HG03565 (cell line): ENCODE data around the gene TXLNB.
"Not testable (repeated sequence)": the region's sequence is repeated elsewhere in the genome, so short reads cannot be mapped to it uniquely, and the experiment has no call there.

Source experiments
- ATAC-seq: cut with Tn5 transposase; IDR thresholded peaks from one replicate; pipeline ENCODE4 v1.9.1; 2021; ENCODE audit warnings: mild to moderate bottlenecking, moderate library complexity; ENCODE audit not compliant: unreplicated experiment

The TXLNB gene

DNA sequence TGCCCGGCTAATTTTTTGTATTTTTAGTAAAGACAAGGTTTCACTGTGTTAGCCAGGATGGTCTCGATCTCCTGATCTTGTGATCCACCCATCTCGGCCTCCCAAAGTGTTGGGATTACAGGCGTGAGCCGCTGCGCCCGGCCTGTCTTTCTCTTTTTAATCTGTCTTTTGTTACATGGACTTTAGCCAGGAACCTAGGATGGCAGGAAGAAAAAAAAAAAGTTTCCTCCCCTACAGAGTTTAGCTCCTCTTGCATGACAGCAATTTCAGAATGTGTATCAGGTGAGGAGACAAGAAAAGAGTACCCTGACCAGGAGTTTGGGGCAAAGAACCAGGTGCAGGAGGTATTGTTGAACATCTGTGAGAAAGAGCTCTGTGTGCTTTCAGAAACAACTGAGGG lies 21.4 kb upstream of the TXLNB start:
- ATAC-seq, result no peak

DNA sequence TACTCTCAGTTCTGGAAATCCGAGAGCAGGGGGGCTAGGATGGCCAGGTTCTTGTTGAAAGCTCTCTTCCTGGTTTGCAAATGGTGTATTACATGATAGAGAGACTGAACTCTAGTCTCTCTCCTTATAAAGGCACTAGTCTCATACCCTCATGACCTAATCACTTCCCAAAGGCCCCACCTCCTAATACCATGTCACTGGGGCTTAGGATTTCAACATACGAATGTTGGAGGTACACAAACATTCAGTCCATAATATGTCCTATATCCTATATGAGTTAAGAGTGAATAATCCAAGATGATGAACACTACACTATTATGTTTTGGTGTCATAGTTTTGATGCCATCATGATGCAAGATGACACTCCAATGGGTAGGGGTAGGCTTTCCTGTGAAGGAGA lies 20.0 kb upstream of the TXLNB start:
- ATAC-seq, result no peak

DNA sequence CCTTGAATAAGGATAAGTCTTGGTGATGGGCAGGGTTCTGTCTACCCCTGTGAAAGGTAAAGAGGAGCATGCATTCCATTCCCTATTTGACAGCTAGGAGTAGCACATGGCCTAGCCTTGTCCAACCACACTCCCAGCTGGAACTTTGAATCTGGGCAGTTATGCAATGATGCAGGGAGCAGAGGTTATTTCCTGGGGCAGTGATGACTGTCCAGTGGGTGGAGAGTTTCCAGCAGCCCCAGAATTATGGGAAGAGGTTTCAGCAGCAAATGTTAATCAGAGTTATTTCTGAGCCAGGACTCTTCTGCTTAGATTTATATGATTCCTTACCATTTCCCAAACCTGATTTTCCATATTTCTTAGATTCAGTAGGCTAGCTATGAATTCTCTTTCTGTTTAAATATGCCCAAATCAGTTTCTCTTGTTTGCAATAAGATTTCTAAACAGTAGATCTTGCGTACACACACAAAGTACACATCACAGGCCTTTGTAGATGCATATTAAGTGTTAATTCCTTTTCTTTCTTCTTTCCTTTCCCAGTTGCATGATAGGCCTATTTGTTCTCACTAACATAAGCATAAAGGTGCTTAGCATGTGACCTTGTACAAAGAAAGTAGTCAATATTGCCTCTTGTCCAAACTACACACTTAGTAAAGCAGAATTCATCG lies 17.3 kb upstream of the TXLNB start:
- no peak for ATAC-seq

DNA sequence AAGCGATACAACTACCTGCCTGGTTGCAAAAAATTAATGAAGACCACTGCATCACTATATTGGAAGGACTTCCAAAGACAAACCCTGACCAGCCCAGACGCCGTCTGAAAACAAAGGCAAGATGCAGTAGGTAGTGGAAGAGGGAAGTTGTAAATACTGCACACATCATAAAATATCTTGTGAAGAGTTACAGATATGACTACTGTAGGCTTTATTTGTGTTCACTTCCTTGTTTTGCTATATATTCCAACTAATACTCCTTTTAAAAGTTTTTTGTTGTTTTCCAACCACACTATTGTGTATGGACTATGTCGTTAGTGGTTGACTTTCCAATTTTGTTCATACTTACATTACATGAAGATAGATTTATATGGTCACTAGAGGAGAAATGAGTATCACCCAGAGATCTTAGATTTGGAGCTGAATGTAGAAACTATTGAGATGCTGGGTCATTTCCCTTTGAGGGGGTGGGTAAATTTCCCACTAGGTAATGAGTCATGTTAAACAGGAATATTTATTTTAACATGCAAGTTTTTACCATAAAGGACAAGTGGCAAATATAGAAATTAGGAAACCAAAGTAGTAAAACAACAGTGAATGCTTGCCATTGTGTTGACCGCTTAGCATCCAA lies 16.6 kb upstream of the TXLNB start:
- peak; percentile 79 for ATAC-seq

DNA sequence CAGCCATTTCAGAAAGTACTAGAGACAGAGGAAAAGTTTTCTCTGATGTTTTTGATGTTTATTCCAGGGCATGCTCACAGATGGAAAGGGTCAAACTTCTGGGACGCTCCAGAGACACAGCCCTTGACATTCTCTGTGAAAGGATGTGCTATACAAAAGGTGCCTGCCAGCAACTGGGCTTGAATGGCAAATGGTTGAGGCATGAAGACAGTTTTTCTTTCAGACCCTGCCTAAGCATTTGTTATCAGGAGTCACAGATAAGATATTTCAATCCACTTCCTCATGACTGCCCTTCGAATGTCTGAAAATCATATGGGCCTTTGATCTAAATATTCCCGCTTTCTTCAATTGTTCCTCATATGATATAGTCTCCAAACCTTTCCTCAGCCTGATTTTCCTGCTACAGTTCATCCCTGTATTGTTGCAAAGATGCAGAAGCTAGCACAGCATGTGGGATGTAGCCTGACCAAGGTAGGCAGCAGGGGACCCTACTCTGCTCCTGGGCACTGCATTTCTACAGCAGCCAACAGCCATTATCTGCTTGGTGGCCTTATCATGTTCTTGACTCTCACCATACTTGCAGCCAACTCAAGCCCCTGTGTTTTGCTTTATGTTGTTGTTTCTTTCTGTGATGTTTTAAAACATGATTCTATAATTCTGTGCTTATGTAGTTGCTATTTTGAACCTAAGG lies 14.6 kb upstream of the TXLNB start:
- ATAC-seq, result no peak

DNA sequence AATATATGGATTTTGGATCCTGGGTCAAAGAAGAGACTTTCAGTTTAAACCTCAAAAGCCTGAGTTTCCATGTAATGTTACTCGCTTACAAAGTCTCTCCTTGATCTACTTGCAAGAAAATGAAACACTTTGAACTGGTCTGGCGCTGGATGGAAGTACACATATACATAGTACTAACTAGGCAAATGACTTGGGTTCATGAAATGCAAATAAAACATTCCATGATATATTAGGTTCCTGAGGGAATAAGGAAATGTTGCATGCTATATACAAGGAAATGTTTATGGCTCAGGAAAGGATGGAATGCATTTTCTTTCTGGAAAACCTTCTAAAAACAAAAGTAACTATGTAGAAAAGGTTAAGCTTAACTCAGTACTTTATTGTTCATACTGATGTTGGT lies 11.4 kb upstream of the TXLNB start:
- no peak for ATAC-seq

DNA sequence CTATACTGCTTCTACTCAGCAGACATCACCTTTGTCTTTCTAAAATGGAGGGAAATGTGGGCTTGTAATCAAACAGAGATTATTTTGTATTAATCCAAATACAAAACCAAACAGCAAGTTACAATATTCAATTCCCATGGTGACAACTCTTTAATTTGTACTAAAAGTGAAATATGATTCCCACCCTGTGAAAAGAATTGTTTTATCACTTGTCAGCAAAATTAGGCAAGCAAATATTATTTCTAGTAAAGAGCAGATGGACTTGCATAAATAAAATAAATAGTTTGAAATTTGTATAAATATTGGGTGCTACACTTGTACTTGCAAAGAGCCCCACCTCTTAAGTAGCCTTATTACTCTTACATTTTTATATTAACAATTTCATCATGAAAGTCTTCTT lies 6.1 kb upstream of the TXLNB start:
- ATAC-seq, result no peak

DNA sequence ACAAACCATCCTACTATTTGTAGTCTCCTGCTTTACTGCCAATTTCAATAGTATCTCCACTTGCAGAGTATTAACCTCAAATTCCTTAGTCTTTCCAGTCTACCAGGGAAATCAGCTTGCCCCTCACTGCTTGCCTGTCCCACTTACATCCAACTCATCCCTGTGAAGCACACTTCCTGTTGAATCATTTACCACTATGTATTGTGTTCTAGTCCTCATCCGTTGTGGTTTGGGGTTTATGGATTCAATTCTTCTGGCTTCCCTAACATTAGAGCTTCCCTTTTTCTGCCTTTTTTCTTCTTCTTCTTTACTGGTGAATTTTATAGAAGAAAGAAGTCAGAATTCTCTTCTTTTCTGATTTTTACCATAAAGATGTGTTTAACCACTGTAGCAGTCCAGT lies 5.1 kb upstream of the TXLNB start:
- ATAC-seq, result no peak

DNA sequence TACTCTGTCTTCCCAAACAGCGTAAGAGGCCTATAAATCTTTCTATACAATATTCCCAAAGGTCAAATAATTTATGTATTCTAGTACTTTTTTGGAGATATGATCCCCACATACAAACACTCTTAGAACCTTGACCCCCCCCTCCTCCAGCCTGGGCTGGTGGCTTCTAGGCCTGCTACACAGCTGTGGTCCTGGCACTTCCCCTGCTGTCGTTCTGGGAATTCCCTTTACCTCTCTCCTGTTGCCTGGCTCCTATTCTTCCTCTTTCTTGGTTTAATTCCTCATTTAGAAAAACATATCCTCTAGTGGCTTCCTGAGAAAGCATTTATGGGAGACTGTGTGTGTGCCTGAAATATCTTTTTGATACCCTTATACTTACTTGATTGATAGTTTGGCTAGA lies 4.1 kb upstream of the TXLNB start:
- no peak for ATAC-seq

DNA sequence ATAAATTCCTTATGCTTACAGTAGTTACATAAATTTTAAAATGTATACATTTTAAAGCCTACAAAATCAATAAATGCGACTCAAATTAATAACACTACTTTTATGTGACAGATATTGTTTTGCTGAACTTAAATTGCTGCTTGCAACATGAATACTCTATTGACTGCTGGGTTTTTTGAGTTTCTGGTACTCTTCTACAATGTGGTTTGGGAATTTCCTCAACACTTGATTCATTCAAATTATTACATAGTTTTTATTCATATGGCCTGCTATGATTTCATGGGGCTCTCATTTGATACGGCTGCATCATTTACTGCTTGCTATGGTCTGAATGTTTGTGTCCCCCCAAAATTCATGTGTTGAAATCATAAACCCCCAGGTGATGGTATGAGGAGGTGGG lies 2.3 kb upstream of the TXLNB start:
- ATAC-seq, result no peak

DNA sequence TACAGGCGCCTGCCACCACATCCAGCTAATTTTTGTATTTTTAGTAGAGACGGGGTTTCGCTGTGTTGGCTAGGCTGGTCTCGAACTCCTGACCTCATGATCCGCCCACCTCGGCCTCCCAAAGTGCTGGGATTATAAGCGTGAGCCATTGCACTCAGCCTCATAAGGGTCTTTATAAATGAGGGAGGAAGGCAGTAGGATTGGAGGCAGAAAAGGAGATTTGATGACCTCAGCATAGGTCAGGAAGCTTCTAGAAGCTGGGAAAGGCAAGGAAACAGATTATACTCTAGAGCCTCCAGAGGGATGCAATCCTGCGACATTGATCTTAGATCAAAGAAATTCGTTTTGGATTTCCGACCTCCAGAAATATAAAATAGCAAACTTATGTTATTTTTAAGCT lies 1.4 kb upstream of the TXLNB start:
- not testable (repeated sequence) for ATAC-seq

DNA sequence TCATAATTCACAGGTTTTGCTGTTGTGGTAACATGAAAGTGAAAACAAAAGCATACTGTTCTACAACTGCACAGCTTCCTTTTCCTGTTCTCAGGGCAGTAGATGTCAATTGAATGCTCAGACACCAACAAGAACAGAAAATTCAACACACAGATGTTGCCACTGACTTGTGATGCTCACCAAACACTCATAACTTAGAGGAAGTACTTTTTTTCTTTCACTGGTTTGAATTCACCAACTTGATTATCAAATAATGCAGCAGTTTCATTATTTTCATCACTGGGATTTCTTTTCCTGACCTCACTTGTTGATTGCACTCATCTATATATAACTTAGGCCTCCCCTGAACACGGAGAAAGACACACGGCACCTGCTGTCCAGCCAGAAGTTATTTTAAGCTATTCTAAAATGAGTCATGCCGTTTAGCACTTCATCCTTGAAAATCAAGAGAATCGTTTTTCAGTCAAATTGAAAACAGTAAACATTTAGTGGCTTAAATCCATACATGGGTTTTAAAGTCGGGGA lies 949 bp downstream of the TXLNB start:
- peak; percentile 86 for ATAC-seq

DNA sequence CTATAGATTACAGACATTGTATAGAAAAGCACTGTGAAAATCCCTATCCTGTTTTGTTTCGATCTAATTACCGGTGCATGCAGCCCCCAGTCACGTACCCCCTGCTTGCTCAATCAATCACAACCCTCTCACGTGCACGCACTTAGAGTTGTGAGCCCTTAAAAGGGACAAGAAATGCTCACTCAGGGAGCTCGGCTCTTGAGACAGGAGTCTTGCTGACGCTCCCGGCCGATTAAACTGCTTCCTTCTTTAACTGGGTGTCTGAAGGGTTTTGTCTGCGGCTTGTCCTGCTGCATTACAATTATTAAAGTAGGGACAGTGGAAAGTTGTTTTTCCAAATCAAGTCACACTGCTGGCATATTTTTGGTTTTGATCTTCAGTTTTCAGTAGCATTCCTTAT lies 2.6 kb downstream of the TXLNB start:
- no peak for ATAC-seq

DNA sequence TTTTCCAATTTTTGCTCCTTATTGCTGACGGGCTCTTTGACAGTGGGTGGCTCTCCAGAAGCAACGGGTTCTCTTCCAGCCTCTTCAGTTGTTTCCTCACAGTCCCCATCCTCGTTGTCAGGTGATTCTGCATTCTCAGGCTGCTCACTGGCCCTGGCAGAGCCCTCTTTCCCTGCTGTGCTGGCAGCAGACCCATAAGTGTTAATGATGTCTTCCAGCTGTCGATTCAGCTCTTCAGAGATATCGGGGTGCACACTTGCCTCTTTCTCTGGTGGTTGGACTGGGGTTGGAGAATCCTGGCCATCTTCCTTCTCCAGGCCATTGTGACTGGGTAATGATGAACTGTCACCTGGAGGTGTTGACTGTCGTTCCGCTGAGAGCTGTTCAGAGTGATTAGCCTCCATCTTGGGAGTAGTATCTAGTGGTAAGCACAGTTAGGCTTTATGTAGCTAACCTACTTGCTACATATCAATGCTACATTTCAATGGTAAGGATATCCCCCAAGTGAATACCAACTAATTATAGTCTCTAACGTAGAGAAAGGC lies 3.2 kb downstream of the TXLNB start:
- ATAC-seq, result no peak

DNA sequence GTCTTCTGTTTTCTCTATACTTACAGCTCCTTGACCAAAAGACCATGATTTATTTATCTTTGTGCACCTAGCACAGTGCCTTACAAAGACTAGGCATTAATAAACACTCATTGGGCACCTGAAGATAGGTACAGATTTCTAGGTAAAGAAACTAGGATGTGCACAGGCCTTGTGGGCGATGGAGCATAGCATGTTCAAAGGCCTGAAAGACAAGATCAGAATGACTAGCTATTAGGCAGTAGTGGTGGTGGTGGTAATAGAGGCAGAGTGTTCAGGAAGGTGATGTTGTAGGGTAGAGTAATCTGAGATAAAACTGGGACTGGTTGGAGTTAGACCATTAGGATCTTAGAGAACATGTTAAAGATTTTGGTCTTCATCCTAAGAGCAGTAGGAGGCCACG lies 3.9 kb downstream of the TXLNB start:
- ATAC-seq, result no peak

DNA sequence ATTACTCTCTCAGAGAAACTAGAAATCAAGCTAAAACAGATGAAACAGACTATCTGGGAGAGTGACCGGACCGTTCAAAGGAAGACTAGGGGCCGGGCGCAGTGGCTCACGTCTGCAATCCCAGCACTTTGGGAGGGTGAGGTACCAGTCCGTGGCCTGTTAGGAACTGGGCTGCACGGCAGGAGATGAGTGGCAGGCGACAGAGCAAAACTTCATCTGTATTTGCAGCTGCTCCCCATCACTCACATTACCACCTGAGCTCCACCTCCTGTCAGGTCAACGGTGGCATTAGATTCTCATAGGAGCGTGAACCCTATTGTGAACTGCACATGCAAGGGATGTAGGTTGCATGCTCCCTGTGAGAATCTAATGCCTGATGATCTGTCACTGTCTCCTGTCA lies 5.4 kb downstream of the TXLNB start:
- not testable (repeated sequence) for ATAC-seq

DNA sequence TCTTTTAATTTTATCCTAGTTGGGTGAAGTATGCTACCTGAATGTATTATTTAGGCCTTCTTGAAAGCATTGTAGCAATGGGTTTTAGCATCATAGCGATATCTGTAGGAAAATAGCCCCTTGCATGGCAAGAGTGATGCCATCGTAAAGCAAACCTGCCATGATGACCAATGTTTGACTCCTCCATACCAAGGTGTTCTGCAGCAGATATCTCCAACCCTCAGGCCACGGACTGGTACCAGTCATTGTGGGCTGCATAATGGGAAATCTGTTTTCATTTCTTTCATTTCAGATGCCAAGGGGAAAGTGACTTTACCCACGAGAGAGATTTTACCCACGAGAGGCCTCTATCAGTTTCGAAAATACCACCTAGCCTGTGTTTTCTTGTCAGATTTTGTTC lies 6.2 kb downstream of the TXLNB start:
- no peak for ATAC-seq

DNA sequence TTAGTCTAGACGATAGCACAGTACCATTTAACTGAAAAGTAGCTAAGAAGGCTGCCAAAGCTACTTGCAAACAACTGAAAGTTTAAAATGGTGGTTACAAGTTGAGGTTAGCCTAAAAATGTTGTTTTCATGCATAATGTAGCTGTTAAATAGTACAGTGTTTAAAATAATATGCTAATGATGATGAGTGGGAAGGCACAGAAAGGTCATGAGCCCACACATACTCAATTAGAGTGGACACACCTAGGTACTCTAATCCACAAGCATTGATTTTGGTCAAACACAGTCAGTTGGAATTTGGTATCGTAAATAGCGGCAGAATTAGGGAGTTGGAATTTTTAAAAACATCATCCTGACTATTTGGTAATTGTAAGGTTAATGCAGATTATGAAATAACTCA lies 7.0 kb downstream of the TXLNB start:
- no peak for ATAC-seq

DNA sequence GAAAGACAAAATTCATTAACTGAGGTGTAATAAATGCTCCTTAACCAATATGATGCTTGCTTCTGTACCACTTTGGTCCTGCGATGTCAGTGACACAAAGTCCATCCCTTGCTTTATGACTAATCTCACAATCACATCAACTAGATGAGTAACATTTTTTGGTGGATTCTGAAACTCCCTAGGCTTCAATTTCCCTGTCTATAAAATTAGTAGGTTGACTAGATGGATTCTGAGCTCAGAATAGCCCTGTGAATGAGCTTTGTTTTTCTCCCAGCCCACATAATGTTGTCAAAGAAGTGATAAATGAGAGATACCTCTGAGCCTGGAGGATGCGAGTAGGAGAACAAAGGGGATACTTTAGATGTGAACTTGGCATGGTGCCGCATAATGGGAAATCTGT lies 9.1 kb downstream of the TXLNB start:
- no peak for ATAC-seq

DNA sequence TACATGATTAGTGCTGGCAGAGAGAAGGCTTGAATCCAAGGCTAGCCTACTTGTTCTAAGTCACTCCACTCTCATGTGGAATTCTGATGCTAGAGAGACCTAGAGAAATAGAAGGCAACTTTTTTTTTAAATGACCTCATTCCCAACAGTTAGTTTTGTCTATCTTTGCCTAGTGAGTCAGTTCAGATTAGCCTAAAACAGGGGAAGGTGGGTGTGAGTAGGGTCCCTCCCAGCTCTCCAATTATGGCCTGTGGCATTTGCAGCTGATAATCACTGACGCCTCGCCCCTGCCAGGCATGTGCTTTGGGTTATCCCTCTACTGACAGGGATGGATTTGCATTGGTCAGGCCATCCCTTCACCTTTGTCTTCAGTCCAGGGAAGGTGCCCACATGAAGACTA lies 13.6 kb downstream of the TXLNB start:
- ATAC-seq, result no peak

DNA sequence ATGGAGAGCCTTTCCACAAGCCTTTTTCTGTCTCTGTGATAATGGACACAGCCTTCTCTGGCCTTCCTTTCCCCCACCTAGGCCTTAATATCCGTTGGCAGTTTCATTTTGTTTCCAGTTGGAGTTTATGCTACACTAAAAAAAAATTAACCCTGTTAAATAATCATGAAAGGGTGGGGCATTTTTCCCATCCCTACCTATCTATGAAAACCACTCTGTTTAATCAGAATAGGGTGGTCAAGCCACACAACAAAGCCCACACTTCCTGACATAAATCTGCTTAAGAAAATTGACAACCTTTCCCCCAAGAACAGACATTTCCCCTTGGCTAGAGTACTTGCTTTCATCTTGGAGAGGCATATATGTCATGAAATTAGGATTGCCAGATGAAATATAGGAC lies 14.2 kb downstream of the TXLNB start:
- no peak for ATAC-seq

DNA sequence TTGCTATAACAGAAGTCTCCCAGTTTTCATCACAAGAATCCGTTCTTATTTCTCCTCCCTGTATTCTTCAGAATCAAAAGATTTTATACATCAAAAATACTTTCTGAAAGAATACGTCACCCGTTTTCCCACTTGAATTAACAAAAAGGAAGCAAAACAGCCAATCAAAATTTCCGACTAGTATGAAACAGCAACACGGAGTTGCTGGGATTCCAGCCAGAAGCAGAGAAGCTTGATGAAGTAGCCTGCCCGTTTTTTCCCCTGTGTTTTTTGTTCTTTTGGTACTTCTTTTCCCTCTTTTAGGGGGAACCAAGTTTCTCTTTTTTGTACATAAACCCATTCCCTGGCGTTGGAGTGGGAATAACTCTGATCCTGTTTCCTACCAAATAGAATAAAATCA lies 14.6 kb downstream of the TXLNB start:
- ATAC-seq, result no peak
